HCT116 (cell line): Measurements from ENCODE around the gene DIP2C. TPM values are rescaled to one million over a fixed set of nuclear protein-coding genes. Genes with fewer than 3 reads are reported as not detected.
A peak's percentile ranks its signal among the peaks of the same experiment; 100 is the strongest.

Source experiments
- ATAC-seq: fragments of 200-7000 bp; cut with Tn5 transposase; 2 replicates; pipeline ENCODE4 v1.9.1; 2020; ENCODE audit warnings: mild to moderate bottlenecking, moderate library complexity
- BruUV-seq: library from RNA; stranded (reverse); fragments of 400-500 nt; replicated peaks from 2 replicates; lab custom pipeline; 2021; lab: Mats Ljungman, UMichigan
- CTCF ChIA-PET: fragments of 300-600 bp; sonication (Branson Sonifier 250); formaldehyde crosslinking; loops from one replicate; lab custom pipeline; 2021; ENCODE audit warnings: antibody characterized with exemption; lab: Charles Lee
- POLR2A ChIA-PET: fragments of 300-600, 350-600 bp; sonication (Branson Sonifier 250); formaldehyde crosslinking; loops from one replicate; lab custom pipeline; 2021; ENCODE audit warnings: antibody characterized with exemption; lab: Charles Lee
- RAD21 ChIA-PET, 2 experiments: fragments of 300-600 bp; sonication (Branson Sonifier 250); formaldehyde crosslinking; loops; one replicate each; lab custom pipeline; 2023; ENCODE audit warnings: low total read pairs in 2 of 2; ENCODE audit not compliant: uncharacterized antibody in 2 of 2, unreplicated experiment in 2 of 2, low non-redundant PET in 1 of 2; lab: Charles Lee
- DNase-seq: peaks from one replicate; pipeline ENCODE4 v3.0.0-alpha.2; 2010; ENCODE audit warnings: low read depth, low spot score
- H2AFZ ChIP-seq: fragments of 200-600 bp; shearing (Covaris generic), sonication (generic); 2 replicates; pipeline ENCODE4 v1.6.1; 2017; ENCODE audit warnings: low read depth, mixed run types, mixed read lengths, antibody characterized with exemption, low read length; ENCODE audit not compliant: poor library complexity, severe bottlenecking
- H3K27ac ChIP-seq: 2 replicates; pipeline ENCODE4 v1.5.1; 2012; ENCODE audit warnings: low read depth, low read length
- H3K27me3 ChIP-seq: fragments of 200-600 bp; sonication (generic); 2 replicates; pipeline ENCODE4 v1.6.1; 2016; ENCODE audit warnings: mixed run types, low read length, mixed read lengths; ENCODE audit not compliant: insufficient read depth
- H3K36me3 ChIP-seq, 2 experiments: fragments of 200-500 bp in 1 of 2; fragments of 200-600 bp in 1 of 2; sonication (Bioruptor generic) in 1 of 2; sonication (generic) in 1 of 2; 2 replicates each; pipeline versions ENCODE4 v1.5.1 to v1.6.1; 2014 to 2016; ENCODE audit warnings: low read length in 2 of 2, inconsistent platforms in 1 of 2, mixed read lengths in 1 of 2, mixed run types in 1 of 2; ENCODE audit not compliant: insufficient read depth in 2 of 2, control insufficient read depth in 1 of 2
- H3K4me1 ChIP-seq, 2 experiments: fragments of 200-600 bp in 1 of 2; sonication (generic) in 1 of 2; 2 replicates each; pipeline versions ENCODE4 v1.5.1 to v1.6.1; 2012 to 2017; ENCODE audit warnings: low read length in 2 of 2, inconsistent platforms in 1 of 2, mild to moderate bottlenecking in 1 of 2, mixed read lengths in 1 of 2, mixed run types in 1 of 2, moderate library complexity in 1 of 2; ENCODE audit not compliant: insufficient read depth in 2 of 2, control insufficient read depth in 1 of 2
- H3K4me2 ChIP-seq: fragments of 200-600 bp; sonication (generic); 2 replicates; pipeline ENCODE4 v1.6.1; 2017; ENCODE audit warnings: mixed run types, low read length, mixed read lengths
- H3K4me3 ChIP-seq, 2 experiments: fragments of 200-600 bp in 1 of 2; sonication (generic) in 1 of 2; replicated peaks in 1 of 2; 2 replicates each; pipeline ENCODE4 v1.5.1; 2011 to 2016; ENCODE audit warnings: low read length in 2 of 2, control low read depth in 1 of 2, low read depth in 1 of 2, mild to moderate bottlenecking in 1 of 2, mixed read lengths in 1 of 2, mixed run types in 1 of 2
- H3K79me2 ChIP-seq: fragments of 200-600 bp; sonication (generic); 2 replicates; pipeline ENCODE4 v1.6.1; 2017; ENCODE audit warnings: mild to moderate bottlenecking, mixed run types, low read length, moderate library complexity, mixed read lengths; ENCODE audit not compliant: insufficient read depth
- H3K9ac ChIP-seq: fragments of 200-600 bp; sonication (generic); 2 replicates; pipeline ENCODE4 v1.6.1; 2016; ENCODE audit warnings: low read length, mixed read lengths
- H3K9me2 ChIP-seq: fragments of 200-600 bp; sonication (generic), shearing (Covaris generic); 2 replicates; pipeline ENCODE4 v1.6.1; 2017; ENCODE audit warnings: mixed run types, mild to moderate bottlenecking, moderate library complexity; ENCODE audit not compliant: insufficient read depth
- H3K9me3 ChIP-seq, 2 experiments: fragments of 200-500 bp in 1 of 2; fragments of 200-600 bp in 1 of 2; sonication (Bioruptor generic) in 1 of 2; sonication (generic) in 1 of 2; 2 replicates each; pipeline ENCODE4 v1.6.1; 2014 to 2017; ENCODE audit warnings: low read length in 2 of 2, mixed read lengths in 2 of 2, inconsistent platforms in 1 of 2, low read depth in 1 of 2, mild to moderate bottlenecking in 1 of 2, mixed run types in 1 of 2, moderate library complexity in 1 of 2; ENCODE audit not compliant: control insufficient read depth in 1 of 2, insufficient read depth in 1 of 2
- H4K20me1 ChIP-seq: fragments of 200-600 bp; sonication (generic), shearing (Covaris generic); 2 replicates; pipeline ENCODE4 v1.6.1; 2017; ENCODE audit warnings: mixed run types, mild to moderate bottlenecking, moderate library complexity; ENCODE audit not compliant: insufficient read depth
- CBX3 ChIP-seq: IDR thresholded peaks from 2 replicates; pipeline ENCODE4 v1.6.1; 2012; ENCODE audit warnings: low read depth
- CEBPB ChIP-seq: IDR thresholded peaks from 2 replicates; pipeline ENCODE4 v1.6.1; 2012; ENCODE audit warnings: low read depth
- EZH2 ChIP-seq: fragments of 200-600 bp; sonication (generic); IDR thresholded peaks from 2 replicates; pipeline ENCODE4 v1.6.1; 2017; ENCODE audit warnings: antibody characterized with exemption, mixed run types
- EZH2phosphoT487 ChIP-seq: fragments of 200-600 bp; IDR thresholded peaks from 2 replicates; pipeline ENCODE4 v1.6.1; 2018; ENCODE audit warnings: antibody characterized with exemption, borderline replicate concordance
- FOSL1 ChIP-seq: IDR thresholded peaks from 2 replicates; pipeline ENCODE4 v1.6.1; 2012; ENCODE audit warnings: low read depth
- JUND ChIP-seq: IDR thresholded peaks from 2 replicates; pipeline ENCODE4 v1.6.1; 2012
- POLR2A ChIP-seq: IDR thresholded peaks from 2 replicates; pipeline ENCODE4 v1.7.0; 2011; ENCODE audit warnings: borderline replicate concordance; ENCODE audit not compliant: insufficient read depth, insufficient read length; ENCODE audit errors: extremely low read depth
- POLR2AphosphoS5 ChIP-seq: IDR thresholded peaks from 2 replicates; pipeline ENCODE4 v1.6.1; 2011; ENCODE audit warnings: mild to moderate bottlenecking, low read depth, low read length, moderate library complexity
- RAD21 ChIP-seq: IDR thresholded peaks from 2 replicates; pipeline ENCODE4 v1.6.1; 2012; ENCODE audit warnings: low read depth, mild to moderate bottlenecking
- SP1 ChIP-seq: IDR thresholded peaks from 2 replicates; pipeline ENCODE4 v1.6.1; 2012; ENCODE audit warnings: low read depth
- SRF ChIP-seq: IDR thresholded peaks from 2 replicates; pipeline ENCODE4 v1.6.1; 2012; ENCODE audit warnings: low read depth
- TCF7L2 ChIP-seq: IDR thresholded peaks from 2 replicates; pipeline ENCODE4 v1.7.0; 2011; ENCODE audit warnings: borderline replicate concordance, inconsistent platforms; ENCODE audit not compliant: insufficient read depth, insufficient read length; ENCODE audit errors: extremely low read depth
- YY1 ChIP-seq: IDR thresholded peaks from 2 replicates; pipeline ENCODE4 v1.6.1; 2011; ENCODE audit warnings: low read length, low read depth, moderate library complexity, mild to moderate bottlenecking; ENCODE audit not compliant: insufficient replicate concordance; ENCODE audit errors: extremely low read depth
- ZFX ChIP-seq: fragments of 450-650 bp; IDR thresholded peaks from 2 replicates; pipeline ENCODE4 v1.6.1; 2017
- ZNF274 ChIP-seq: fragments of 200-500 bp; sonication (Bioruptor generic); IDR thresholded peaks from 2 replicates; pipeline ENCODE4 v1.6.1; 2014; ENCODE audit warnings: mild to moderate bottlenecking, low read depth, low read length, inconsistent platforms
- intact Hi-C: fragments of 100-400 bp; cut with micrococcal nuclease; formaldehyde crosslinking; loops from 2 replicates; pipeline ENCODE4 v1.10.0; 2022
- total RNA-seq: library from RNA; stranded (reverse); gene quantifications from one replicate; pipeline ENCODE4 v1.2.1, GENCODE V29; 2021; ENCODE audit not compliant: unreplicated experiment
- TF ChIP-seq, protein P1 (sequence below): IDR thresholded peaks from 2 replicates; pipeline ENCODE4 v1.6.1; 2011; ENCODE audit warnings: mild to moderate bottlenecking, low read length, moderate library complexity; ENCODE audit not compliant: insufficient replicate concordance; ENCODE audit errors: extremely low read depth
- TF ChIP-seq, protein P2 (sequence below), 3 experiments: fragments of 200-600 bp in 1 of 3; sonication (generic) in 1 of 3; IDR thresholded peaks in 2 of 3; conservative IDR thresholded peaks in 1 of 3; 2 replicates each; pipeline ENCODE4 v1.5.1; 2012 to 2017; ENCODE audit warnings: low read depth in 2 of 3, low read length in 2 of 3, antibody characterized with exemption in 1 of 3, borderline replicate concordance in 1 of 3, control low read depth in 1 of 3, mild to moderate bottlenecking in 1 of 3, mixed read lengths in 1 of 3, mixed run types in 1 of 3, moderate library complexity in 1 of 3; ENCODE audit not compliant: insufficient read depth in 1 of 3
- TF ChIP-seq, protein P3 (sequence below): IDR thresholded peaks from 2 replicates; pipeline ENCODE4 v1.6.1; 2012; ENCODE audit warnings: low read depth
- TF ChIP-seq, protein P4 (sequence below): IDR thresholded peaks from 2 replicates; pipeline ENCODE4 v1.6.1; 2012
- TF ChIP-seq, protein P5 (sequence below): IDR thresholded peaks from 2 replicates; pipeline ENCODE4 v1.6.1; 2012

DIP2C gene
- total RNA-seq, 1 experiment from 2014 or later, result 15.4 TPM

DNA sequence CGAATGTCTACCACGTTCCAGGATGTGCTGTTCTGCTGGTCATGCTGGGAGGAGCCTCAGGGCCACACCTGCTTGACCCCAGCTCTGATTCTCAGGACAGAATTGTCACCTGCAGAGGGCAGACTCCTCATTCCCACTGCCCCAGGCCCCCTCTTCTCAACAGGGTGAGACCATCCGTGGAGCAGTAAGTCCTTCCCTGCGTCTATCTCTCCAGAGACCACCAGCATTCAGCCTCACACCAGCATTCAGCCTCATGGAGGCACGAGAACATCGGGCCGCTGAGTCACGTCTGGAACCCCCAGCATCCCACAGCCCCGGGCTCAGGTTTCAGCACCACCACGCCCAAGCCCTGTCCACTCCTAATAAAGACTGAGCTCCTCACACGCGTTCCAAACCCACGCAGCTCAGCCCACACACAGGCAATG lies 273.4 kb downstream of the DIP2C start:
- peak overlapping the region; percentile 73 for H3K9ac ChIP-seq
- H3K36me3 ChIP-seq, result peaks cover 0 to 3% of the 10 kb centered on the region in 2 experiments; a peak in 2 of 4 replicates
- no peak overlapping the region for H2AFZ ChIP-seq
- intact Hi-C loops, result no loop called here
- CTCF ChIA-PET, result interaction anchor here (0.8 to 1.3 kb wide), 3 partner anchors 19 to 87 kb away, joined by 3 to 4 read pairs (median 3); no protein-coding TSS in a partner anchor
- POLR2A ChIA-PET, result interaction anchor here (0.6 kb wide), 1 partner anchor 11 kb away, joined by 3 read pairs; no protein-coding TSS in a partner anchor
- peak overlapping the region; percentile 75 for H3K4me2 ChIP-seq
- H3K4me1 ChIP-seq, result peaks cover 14 to 20% of the 10 kb centered on the region in 2 experiments; a peak in 3 of 4 replicates
- H3K9me2 ChIP-seq, result no peaks in the 10 kb centered on the region
- no TSS peak for BruUV-seq
- no peaks in the 10 kb centered on the region for H3K27me3 ChIP-seq
- RAD21 ChIA-PET, result interaction anchor here in 1 of 2 experiments (0.5 kb wide), 1 partner anchor 953 kb away, joined by 3 read pairs; no protein-coding TSS in a partner anchor
- H3K27ac ChIP-seq, result peak overlapping the region; percentile 60
- no peaks in the 10 kb centered on the region for H3K9me3 ChIP-seq
- no peaks in the 10 kb centered on the region for H3K79me2 ChIP-seq
- no peaks in the 10 kb centered on the region for H4K20me1 ChIP-seq
- DNase-seq (peak; percentile 35), ATAC-seq (peak; percentile 95)
- H3K4me3 ChIP-seq, result peak overlapping the region; percentile 50 to 62
- TF ChIP-seq RAD21 (peak; percentile 55), SP1 (no peak), EZH2phosphoT487 (no peak), EZH2 (no peak), YY1 (no peak), JUND (no peak), ZFX (no peak), SRF (no peak), CEBPB (no peak), POLR2A (no peak), FOSL1 (no peak), POLR2AphosphoS5 (peak; percentile 32; the same call in 1 of the 2 replicates), ZNF274 (no peak), TCF7L2 (no peak), CBX3 (no peak)
- TF ChIP-seq, protein P1, sequence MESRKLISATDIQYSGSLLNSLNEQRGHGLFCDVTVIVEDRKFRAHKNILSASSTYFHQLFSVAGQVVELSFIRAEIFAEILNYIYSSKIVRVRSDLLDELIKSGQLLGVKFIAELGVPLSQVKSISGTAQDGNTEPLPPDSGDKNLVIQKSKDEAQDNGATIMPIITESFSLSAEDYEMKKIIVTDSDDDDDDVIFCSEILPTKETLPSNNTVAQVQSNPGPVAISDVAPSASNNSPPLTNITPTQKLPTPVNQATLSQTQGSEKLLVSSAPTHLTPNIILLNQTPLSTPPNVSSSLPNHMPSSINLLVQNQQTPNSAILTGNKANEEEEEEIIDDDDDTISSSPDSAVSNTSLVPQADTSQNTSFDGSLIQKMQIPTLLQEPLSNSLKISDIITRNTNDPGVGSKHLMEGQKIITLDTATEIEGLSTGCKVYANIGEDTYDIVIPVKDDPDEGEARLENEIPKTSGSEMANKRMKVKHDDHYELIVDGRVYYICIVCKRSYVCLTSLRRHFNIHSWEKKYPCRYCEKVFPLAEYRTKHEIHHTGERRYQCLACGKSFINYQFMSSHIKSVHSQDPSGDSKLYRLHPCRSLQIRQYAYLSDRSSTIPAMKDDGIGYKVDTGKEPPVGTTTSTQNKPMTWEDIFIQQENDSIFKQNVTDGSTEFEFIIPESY, result no peak
- TF ChIP-seq, protein P2, sequence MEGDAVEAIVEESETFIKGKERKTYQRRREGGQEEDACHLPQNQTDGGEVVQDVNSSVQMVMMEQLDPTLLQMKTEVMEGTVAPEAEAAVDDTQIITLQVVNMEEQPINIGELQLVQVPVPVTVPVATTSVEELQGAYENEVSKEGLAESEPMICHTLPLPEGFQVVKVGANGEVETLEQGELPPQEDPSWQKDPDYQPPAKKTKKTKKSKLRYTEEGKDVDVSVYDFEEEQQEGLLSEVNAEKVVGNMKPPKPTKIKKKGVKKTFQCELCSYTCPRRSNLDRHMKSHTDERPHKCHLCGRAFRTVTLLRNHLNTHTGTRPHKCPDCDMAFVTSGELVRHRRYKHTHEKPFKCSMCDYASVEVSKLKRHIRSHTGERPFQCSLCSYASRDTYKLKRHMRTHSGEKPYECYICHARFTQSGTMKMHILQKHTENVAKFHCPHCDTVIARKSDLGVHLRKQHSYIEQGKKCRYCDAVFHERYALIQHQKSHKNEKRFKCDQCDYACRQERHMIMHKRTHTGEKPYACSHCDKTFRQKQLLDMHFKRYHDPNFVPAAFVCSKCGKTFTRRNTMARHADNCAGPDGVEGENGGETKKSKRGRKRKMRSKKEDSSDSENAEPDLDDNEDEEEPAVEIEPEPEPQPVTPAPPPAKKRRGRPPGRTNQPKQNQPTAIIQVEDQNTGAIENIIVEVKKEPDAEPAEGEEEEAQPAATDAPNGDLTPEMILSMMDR (IDR thresholded peaks at IDR 0.05 in 2 of 3, conservative IDR thresholded peaks at IDR 0.05 in 1 of 3; ENCODE audit: borderline replicate concordance in 1 of 3, insufficient read depth in 1 of 3, low read depth in 2 of 3, low read length in 2 of 3), result peak in 2 of 3 experiments; percentile 53 to 62; a peak in 4 of 6 replicates
- TF ChIP-seq, protein P3, sequence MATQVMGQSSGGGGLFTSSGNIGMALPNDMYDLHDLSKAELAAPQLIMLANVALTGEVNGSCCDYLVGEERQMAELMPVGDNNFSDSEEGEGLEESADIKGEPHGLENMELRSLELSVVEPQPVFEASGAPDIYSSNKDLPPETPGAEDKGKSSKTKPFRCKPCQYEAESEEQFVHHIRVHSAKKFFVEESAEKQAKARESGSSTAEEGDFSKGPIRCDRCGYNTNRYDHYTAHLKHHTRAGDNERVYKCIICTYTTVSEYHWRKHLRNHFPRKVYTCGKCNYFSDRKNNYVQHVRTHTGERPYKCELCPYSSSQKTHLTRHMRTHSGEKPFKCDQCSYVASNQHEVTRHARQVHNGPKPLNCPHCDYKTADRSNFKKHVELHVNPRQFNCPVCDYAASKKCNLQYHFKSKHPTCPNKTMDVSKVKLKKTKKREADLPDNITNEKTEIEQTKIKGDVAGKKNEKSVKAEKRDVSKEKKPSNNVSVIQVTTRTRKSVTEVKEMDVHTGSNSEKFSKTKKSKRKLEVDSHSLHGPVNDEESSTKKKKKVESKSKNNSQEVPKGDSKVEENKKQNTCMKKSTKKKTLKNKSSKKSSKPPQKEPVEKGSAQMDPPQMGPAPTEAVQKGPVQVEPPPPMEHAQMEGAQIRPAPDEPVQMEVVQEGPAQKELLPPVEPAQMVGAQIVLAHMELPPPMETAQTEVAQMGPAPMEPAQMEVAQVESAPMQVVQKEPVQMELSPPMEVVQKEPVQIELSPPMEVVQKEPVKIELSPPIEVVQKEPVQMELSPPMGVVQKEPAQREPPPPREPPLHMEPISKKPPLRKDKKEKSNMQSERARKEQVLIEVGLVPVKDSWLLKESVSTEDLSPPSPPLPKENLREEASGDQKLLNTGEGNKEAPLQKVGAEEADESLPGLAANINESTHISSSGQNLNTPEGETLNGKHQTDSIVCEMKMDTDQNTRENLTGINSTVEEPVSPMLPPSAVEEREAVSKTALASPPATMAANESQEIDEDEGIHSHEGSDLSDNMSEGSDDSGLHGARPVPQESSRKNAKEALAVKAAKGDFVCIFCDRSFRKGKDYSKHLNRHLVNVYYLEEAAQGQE, result no peak
- TF ChIP-seq, protein P4, sequence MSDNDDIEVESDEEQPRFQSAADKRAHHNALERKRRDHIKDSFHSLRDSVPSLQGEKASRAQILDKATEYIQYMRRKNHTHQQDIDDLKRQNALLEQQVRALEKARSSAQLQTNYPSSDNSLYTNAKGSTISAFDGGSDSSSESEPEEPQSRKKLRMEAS, result peak; percentile 66
- TF ChIP-seq, protein P5, sequence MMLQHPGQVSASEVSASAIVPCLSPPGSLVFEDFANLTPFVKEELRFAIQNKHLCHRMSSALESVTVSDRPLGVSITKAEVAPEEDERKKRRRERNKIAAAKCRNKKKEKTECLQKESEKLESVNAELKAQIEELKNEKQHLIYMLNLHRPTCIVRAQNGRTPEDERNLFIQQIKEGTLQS, result no peak
